ENCODE results near the gene ZNF557. TPM values are rescaled to one million over a fixed set of nuclear protein-coding genes. Genes with fewer than 3 reads are reported as not detected.
A peak's percentile ranks its signal among the peaks of the same experiment; 100 is the strongest.

ZNF557 gene
- total and polyA plus RNA-seq, 2 of the 4 experiments (the other 2 are of a cell fraction) = 3.7 to 21.1 TPM

- no peak overlapping the region for H3K9ac ChIP-seq (ENCODE audit: low read depth, low read length)
- H3K4me3 ChIP-seq (ENCODE audit: insufficient read depth, low read depth, low read length) = no peak overlapping the region
- no TSS peak for BruUV-seq (replicated peaks)
- no peak overlapping the region for H3K56ac ChIP-seq (ENCODE audit: extremely low read depth, insufficient read depth, low read length)
- no peak overlapping the region for H4K8ac ChIP-seq (ENCODE audit: low read depth in 2 of 2, low read length in 2 of 2)
- no peaks in the 10 kb centered on the region for H3K9me1 ChIP-seq (ENCODE audit: insufficient read depth, low read length)
- no peaks in the 10 kb centered on the region for H4K20me1 ChIP-seq (ENCODE audit: insufficient read depth, low read length)
- no peak overlapping the region for H3K23ac ChIP-seq (ENCODE audit: low read depth, low read length)
- H3K36me3 ChIP-seq (ENCODE audit: control insufficient read depth, insufficient read depth, low read length) = peaks cover 6% of the 10 kb centered on the region; the same call in 1 of the 2 replicates
- no peak overlapping the region for H4K91ac ChIP-seq (ENCODE audit: insufficient read depth, low read depth, low read length)
- no peak overlapping the region for H3K18ac ChIP-seq (ENCODE audit: low read depth, low read length)
- no CpG with 5 or more reads among the region's 4 CpGs for WGBS, 2 experiments (ENCODE audit: extremely low coverage in 2 of 2, insufficient read length in 1 of 2)
- H2BK20ac ChIP-seq (ENCODE audit: low read depth, low read length) = no peak overlapping the region
- no peak for DNase-seq
- H3K4ac ChIP-seq (ENCODE audit: low read depth, low read length) = no peak overlapping the region
- H2BK5ac ChIP-seq (ENCODE audit: low read depth, low read length, poor library complexity, severe bottlenecking) = no peak overlapping the region
- H3K9me3 ChIP-seq (ENCODE audit: control insufficient read depth, insufficient read depth, low read length) = peaks cover 4% of the 10 kb centered on the region; the same call in 1 of the 2 replicates
- dilution Hi-C loops (cut with HindIII; ENCODE audit: low sequenced_read_pairs, unreplicated experiment) (no loop called here), intact Hi-C loops (cut with micrococcal nuclease) (no loop called here), in situ Hi-C loops (cut with MboI; ENCODE audit: low sequenced_read_pairs) (loop anchor here (25.0 kb wide), 1 partner anchor 700 kb away; no protein-coding TSS in a partner anchor)
- ATAC-seq (ENCODE audit: low read depth) = no peak
- no peak overlapping the region for H2AK5ac ChIP-seq (ENCODE audit: low read depth, low read length)
- CTCF ChIA-PET = interaction anchor here (0.6 to 0.7 kb wide), 2 partner anchors 229 to 1085 kb away, joined by 4 to 7 read pairs; no protein-coding TSS in a partner anchor
- H3K27ac ChIP-seq (ENCODE audit: insufficient read depth, low read length) = no peak overlapping the region
- POLR2A ChIA-PET (ENCODE audit: unreplicated experiment) = no interaction called here
- no peak overlapping the region for H3K4me2 ChIP-seq (ENCODE audit: low read depth, low read length)
- H2AK9ac ChIP-seq (replicated peaks; ENCODE audit: low read depth, low read length, poor library complexity) = no peak overlapping the region
- H3K4me1 ChIP-seq (ENCODE audit: control insufficient read depth, insufficient read depth, low read length) = no peaks in the 10 kb centered on the region
- H4K5ac ChIP-seq (ENCODE audit: low read depth, low read length) = no peak overlapping the region
- no peaks in the 10 kb centered on the region for H3K27me3 ChIP-seq (ENCODE audit: control insufficient read depth, insufficient read depth, low read length)
- H3K14ac ChIP-seq (replicated peaks; ENCODE audit: low read depth, low read length) = no peak overlapping the region
- H2AFZ ChIP-seq (replicated peaks; ENCODE audit: low read length, poor library complexity) = no peak overlapping the region
- peak; percentile 65 for TF ChIP-seq MAFK (IDR thresholded peaks at IDR 0.05; ENCODE audit: low read depth, low read length)
- TF ChIP-seq MXI1 (IDR thresholded peaks at IDR 0.05; ENCODE audit: borderline replicate concordance, low read depth, low read length) = no peak
- H2BK15ac ChIP-seq (ENCODE audit: low read depth, low read length) = no peak overlapping the region
- no peaks in the 10 kb centered on the region for H3K79me1 ChIP-seq (ENCODE audit: low read depth in 1 of 2, low read length in 2 of 2)
- no peak overlapping the region for H2BK120ac ChIP-seq (ENCODE audit: low read depth, low read length)
These were observed 43.2 kb downstream of the ZNF557 start for GRCh38 chr19:7112675-7113074.

All from IMR-90 (cell line).